Thyroid gland (tissue), 4 donors: ENCODE data around the gene JDP2.

Experiments
- POLR2A ChIP-seq, 2 donors: fragments of 450-650 bp; IDR thresholded peaks; one replicate each; pipeline ENCODE4 v1.6.1; 2017; ENCODE audit warnings: antibody characterized with exemption in 2 of 2, mild to moderate bottlenecking in 2 of 2, moderate library complexity in 1 of 2
- TF ChIP-seq, protein P1 (sequence below), 6 experiments: fragments of 200-600 bp in 3 of 6; fragments of 450-650 bp in 3 of 6; sonication (generic) in 3 of 6; IDR thresholded peaks; one replicate each; pipeline ENCODE4 v1.5.1; 2016 to 2019; ENCODE audit warnings: antibody characterized with exemption in 6 of 6, mild to moderate bottlenecking in 2 of 6, inconsistent platforms in 1 of 6, moderate library complexity in 1 of 6

GRCh38 chr14:75495399-75495798 is 67.6 kb downstream of the JDP2 start:
- TF ChIP-seq, protein P1, sequence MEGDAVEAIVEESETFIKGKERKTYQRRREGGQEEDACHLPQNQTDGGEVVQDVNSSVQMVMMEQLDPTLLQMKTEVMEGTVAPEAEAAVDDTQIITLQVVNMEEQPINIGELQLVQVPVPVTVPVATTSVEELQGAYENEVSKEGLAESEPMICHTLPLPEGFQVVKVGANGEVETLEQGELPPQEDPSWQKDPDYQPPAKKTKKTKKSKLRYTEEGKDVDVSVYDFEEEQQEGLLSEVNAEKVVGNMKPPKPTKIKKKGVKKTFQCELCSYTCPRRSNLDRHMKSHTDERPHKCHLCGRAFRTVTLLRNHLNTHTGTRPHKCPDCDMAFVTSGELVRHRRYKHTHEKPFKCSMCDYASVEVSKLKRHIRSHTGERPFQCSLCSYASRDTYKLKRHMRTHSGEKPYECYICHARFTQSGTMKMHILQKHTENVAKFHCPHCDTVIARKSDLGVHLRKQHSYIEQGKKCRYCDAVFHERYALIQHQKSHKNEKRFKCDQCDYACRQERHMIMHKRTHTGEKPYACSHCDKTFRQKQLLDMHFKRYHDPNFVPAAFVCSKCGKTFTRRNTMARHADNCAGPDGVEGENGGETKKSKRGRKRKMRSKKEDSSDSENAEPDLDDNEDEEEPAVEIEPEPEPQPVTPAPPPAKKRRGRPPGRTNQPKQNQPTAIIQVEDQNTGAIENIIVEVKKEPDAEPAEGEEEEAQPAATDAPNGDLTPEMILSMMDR (IDR thresholded peaks at IDR 0.05): no peak
- TF ChIP-seq POLR2A (IDR thresholded peaks at IDR 0.05): no peak
